ENCODE results near the gene SACM1L. TPM values are rescaled to one million over a fixed set of nuclear protein-coding genes. Genes with fewer than 3 reads are reported as not detected.

SACM1L gene
- total RNA-seq, 4 donors from 2014 or later = 43.5 to 64.7 (median 54.3) TPM

DNA sequence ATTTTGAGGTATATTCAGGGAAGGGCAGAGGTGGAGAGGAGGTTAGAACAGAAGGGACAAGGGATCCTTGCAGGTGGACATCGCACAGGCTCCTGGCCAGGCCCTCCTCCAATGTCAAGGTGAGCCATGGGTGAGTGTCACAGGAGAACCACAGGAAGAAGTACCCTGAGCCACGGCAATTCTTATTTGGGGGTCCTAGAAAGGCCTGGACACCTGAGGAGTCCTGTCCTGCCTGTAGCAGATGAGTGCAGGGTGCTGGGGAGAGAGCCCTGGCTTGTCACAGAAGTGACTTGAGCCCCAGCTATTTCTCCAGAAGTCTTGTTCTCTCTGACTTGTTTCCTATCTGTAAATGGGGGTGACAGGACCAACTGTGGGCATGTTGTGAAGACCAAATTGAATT is 102.8 kb downstream of the SACM1L start:
- WGBS, 2 donors = 85 to 95% methylated on average over 2 of the region's 2 CpGs
- no peak overlapping the region for H3K4me3 ChIP-seq
- peaks cover 0 to 28% of the 10 kb centered on the region in 2 donors for H3K27me3 ChIP-seq
- no peaks in the 10 kb centered on the region for H3K36me3 ChIP-seq
- DNase-seq (ENCODE audit: low spot score in 2 of 2) = no peak
- peaks cover 0 to 20% (median 10%) of the 10 kb centered on the region in 4 donors for H3K4me1 ChIP-seq
- no peak overlapping the region for H3K27ac ChIP-seq
- H3K9me3 ChIP-seq = peaks cover 0 to 14% (median 6%) of the 10 kb centered on the region in 4 donors
- TF ChIP-seq POLR2A (IDR thresholded peaks at IDR 0.05) (no peak), EP300 (IDR thresholded peaks at IDR 0.05) (no peak)

DNA sequence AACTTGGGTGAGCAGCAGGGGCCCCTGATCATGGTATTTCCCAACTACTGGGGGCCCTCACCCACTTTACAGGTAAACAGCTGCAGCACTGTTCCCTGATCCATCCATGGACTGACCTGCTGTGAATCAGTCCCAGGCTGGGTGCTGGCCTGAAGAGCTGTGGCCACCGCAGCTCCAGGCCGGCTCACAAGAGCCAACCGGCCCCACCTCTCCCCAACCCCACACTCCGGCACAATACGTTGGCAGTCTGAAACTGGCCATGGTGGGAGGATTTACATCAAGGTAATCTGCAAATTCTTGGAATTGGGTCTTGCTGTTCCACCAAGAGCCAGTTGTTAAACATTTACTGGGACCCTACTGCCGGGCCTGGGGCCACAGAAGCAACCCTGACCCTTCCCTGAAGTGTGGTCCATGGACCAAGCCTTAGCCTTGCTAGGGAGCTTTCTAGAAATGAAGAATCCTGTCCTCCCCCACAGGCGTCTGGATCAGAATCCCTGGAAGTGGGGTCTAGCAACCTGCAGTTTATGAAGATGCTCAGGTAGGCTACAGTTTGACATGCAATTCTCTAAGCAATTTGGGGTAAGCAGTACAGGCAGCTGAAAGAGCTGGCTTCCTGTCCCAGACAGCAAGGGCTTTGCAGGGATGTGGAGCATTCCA is 103.4 kb downstream of the SACM1L start:
- WGBS, 2 donors = 87 to 92% methylated on average over 7 of the region's 7 CpGs
- Histone ChIP-seq H3K36me3 (no peaks in the 10 kb centered on the region), H3K27ac (no peak overlapping the region), H3K9me3 (peaks cover 0 to 14% (median 6%) of the 10 kb centered on the region in 4 donors), H3K4me3 (no peak overlapping the region), H3K27me3 (peaks cover 0 to 34% of the 10 kb centered on the region in 2 donors), H3K4me1 (peaks cover 0 to 20% (median 10%) of the 10 kb centered on the region in 4 donors)
- TF ChIP-seq POLR2A (IDR thresholded peaks at IDR 0.05) (no peak), EP300 (IDR thresholded peaks at IDR 0.05) (no peak)
- TF ChIP-seq, protein P1, sequence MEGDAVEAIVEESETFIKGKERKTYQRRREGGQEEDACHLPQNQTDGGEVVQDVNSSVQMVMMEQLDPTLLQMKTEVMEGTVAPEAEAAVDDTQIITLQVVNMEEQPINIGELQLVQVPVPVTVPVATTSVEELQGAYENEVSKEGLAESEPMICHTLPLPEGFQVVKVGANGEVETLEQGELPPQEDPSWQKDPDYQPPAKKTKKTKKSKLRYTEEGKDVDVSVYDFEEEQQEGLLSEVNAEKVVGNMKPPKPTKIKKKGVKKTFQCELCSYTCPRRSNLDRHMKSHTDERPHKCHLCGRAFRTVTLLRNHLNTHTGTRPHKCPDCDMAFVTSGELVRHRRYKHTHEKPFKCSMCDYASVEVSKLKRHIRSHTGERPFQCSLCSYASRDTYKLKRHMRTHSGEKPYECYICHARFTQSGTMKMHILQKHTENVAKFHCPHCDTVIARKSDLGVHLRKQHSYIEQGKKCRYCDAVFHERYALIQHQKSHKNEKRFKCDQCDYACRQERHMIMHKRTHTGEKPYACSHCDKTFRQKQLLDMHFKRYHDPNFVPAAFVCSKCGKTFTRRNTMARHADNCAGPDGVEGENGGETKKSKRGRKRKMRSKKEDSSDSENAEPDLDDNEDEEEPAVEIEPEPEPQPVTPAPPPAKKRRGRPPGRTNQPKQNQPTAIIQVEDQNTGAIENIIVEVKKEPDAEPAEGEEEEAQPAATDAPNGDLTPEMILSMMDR (IDR thresholded peaks at IDR 0.05) = no peak
- no peak for DNase-seq (ENCODE audit: low spot score in 2 of 2)

DNA sequence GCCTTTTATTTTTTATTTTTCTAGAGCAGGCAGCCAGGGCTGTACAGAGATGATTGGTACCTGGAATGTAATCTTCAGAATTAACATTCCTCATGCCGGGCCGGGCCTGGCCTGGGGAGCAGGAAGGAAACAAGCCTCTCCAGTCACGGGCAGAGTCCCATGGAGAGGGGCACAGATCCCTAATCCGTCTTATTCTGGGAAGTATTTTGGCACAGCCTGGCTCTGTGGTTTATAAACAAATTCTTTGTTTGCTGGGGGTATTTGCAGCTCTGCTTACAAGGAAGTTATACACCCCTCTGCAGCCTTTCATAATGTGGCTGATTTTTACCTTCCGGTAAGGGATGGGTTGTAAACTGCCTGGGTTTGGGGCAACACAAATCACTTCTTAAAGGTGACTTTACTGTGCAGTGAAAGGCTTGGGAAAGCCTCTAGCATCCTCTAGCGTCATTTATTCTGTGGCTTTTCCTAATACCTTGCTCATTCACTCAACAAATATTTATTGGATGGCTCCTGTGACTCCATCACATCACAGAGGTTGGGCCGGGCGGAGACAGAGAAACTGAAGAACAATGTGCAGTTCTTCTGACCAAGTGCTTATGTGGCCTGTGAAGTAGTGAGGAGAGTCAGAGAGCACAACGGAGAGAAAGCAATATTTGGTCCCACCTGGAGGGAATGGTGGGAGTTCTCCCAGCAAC is 104.4 kb downstream of the SACM1L start:
- Histone ChIP-seq H3K27ac (no peak overlapping the region), H3K27me3 (peaks cover 0 to 43% of the 10 kb centered on the region in 2 donors), H3K4me3 (no peak overlapping the region), H3K4me1 (peaks cover 0 to 20% (median 10%) of the 10 kb centered on the region in 4 donors), H3K9me3 (peaks cover 0 to 14% (median 5%) of the 10 kb centered on the region in 4 donors), H3K36me3 (no peaks in the 10 kb centered on the region)
- WGBS, 2 donors = 48 to 54% methylated on average over 9 of the region's 9 CpGs
- no peak for DNase-seq (ENCODE audit: low spot score in 2 of 2)
- TF ChIP-seq EP300 (IDR thresholded peaks at IDR 0.05) = no peak
- TF ChIP-seq, protein P1 (IDR thresholded peaks at IDR 0.05) = no peak
- no peak for TF ChIP-seq POLR2A (IDR thresholded peaks at IDR 0.05)

DNA sequence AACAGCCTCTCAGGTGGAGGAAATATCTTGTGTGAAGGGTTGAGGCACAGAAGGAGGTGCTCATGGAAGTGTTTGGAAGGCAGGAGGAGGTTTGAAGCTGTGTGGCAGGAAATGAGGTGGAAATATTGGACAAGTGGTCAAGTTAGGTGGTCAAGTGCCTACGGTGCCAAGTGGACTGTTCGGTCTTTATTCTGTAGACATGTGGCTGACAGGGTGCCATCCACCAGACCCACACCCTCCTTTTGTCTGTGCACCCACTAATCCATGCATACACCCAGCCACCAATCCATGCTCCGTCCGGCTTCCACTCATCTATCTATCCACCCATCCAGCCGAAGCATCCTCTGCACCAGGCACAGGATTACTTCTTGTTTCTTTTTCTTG is 105.0 kb downstream of the SACM1L start:
- Histone ChIP-seq H3K9me3 (peaks cover 0 to 14% (median 3%) of the 10 kb centered on the region in 4 donors), H3K4me3 (no peak overlapping the region), H3K4me1 (peaks cover 0 to 20% (median 10%) of the 10 kb centered on the region in 4 donors), H3K27ac (no peak overlapping the region), H3K27me3 (peaks cover 0 to 49% of the 10 kb centered on the region in 2 donors), H3K36me3 (no peaks in the 10 kb centered on the region)
- no peak for TF ChIP-seq EP300 (IDR thresholded peaks at IDR 0.05)
- TF ChIP-seq, protein P1 (IDR thresholded peaks at IDR 0.05) = no peak
- TF ChIP-seq POLR2A (IDR thresholded peaks at IDR 0.05) = no peak
- WGBS, 2 donors = 90 to 94% methylated on average over 5 of the region's 5 CpGs
- no peak for DNase-seq (ENCODE audit: low spot score in 2 of 2)

DNA sequence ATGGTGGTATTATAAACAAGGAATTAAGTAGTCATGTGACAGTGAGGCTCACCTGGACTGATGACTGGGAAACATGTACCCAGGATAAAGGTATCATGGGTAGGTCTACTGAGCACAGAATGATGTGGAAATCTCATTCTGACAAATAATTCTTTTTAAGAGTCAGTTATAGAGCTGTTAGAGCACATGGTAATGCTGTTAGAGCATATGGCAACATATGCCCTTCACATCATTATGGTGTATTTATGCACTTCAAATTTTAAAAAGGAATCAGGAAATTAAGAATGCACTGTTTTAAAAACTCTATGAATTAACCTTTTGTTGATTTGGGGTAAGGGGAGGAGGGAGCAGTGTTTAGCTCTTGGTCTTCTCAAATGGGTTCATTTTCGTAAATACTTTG is 105.5 kb downstream of the SACM1L start:
- Histone ChIP-seq H3K27ac (no peak overlapping the region), H3K4me1 (peaks cover 0 to 20% (median 10%) of the 10 kb centered on the region in 4 donors), H3K4me3 (no peak overlapping the region), H3K36me3 (no peaks in the 10 kb centered on the region), H3K27me3 (peaks cover 0 to 53% of the 10 kb centered on the region in 2 donors), H3K9me3 (peaks cover 0 to 10% (median under 1%) of the 10 kb centered on the region in 4 donors)
- TF ChIP-seq, protein P1 (IDR thresholded peaks at IDR 0.05) = no peak
- TF ChIP-seq EP300 (IDR thresholded peaks at IDR 0.05) = no peak
- TF ChIP-seq POLR2A (IDR thresholded peaks at IDR 0.05) = no peak
- WGBS, 2 donors = 73 to 76% methylated on average over 1 of the region's 1 CpG
- DNase-seq (ENCODE audit: low spot score in 2 of 2) = no peak

Small RNAs within 50 kb of the gene (small RNA-seq; reads per million reads assigned to genes)
- not detected for gene RN7SL145P

Other genes with a start within 250 kb of the SACM1L start
- 10 to 100 TPM; 28.8 to 46.9 (median 36.4) TPM for gene LIMD1, start 94.6 kb upstream of the SACM1L start, total RNA-seq
- gene SLC6A20, start 107.1 kb downstream of the SACM1L start, total RNA-seq = 10 to 100 TPM; 13.4 to 26.1 (median 21.5) TPM
- 10 to 100 TPM; 12.6 to 32.2 (median 21.3) TPM for gene LZTFL1, start 152.7 kb downstream of the SACM1L start, total RNA-seq
- under 1 TPM in 1 of 4 donors, not detected in 3; 0.78 TPM for gene CCR9, start 197.1 kb downstream of the SACM1L start, total RNA-seq

All from tibial nerve (tissue), 4 donors.